Subcutaneous abdominal adipose tissue (tissue), 5 donors: ENCODE results near the gene ISG20.
A peak's percentile ranks its signal among the peaks of the same experiment; 100 is the strongest.

ENCODE experiments used
- H3K27ac ChIP-seq: one replicate; pipeline ENCODE4 v1.7.0; 2013; ENCODE audit warnings: low read depth, mild to moderate bottlenecking, inconsistent platforms, low read length, moderate library complexity
- H3K27me3 ChIP-seq, 5 donors: one replicate each; pipeline ENCODE4 v1.7.0; 2013; ENCODE audit warnings: low read length in 5 of 5, inconsistent platforms in 1 of 5; ENCODE audit not compliant: control insufficient read depth in 5 of 5, insufficient read depth in 4 of 5
- H3K36me3 ChIP-seq, 5 donors: one replicate each; pipeline ENCODE4 v1.7.0; 2013; ENCODE audit warnings: low read length in 5 of 5; ENCODE audit not compliant: control insufficient read depth in 5 of 5, insufficient read depth in 5 of 5
- H3K4me1 ChIP-seq, 5 donors: one replicate each; pipeline ENCODE4 v1.7.0; 2013; ENCODE audit warnings: low read length in 5 of 5, mild to moderate bottlenecking in 3 of 5, moderate library complexity in 1 of 5; ENCODE audit not compliant: control insufficient read depth in 5 of 5, insufficient read depth in 5 of 5
- H3K4me3 ChIP-seq, 5 donors: one replicate each; pipeline ENCODE4 v1.7.0; 2013; ENCODE audit warnings: low read length in 5 of 5, low read depth in 1 of 5
- H3K9ac ChIP-seq, 5 donors: one replicate each; pipeline ENCODE4 v1.7.0; 2013; ENCODE audit warnings: low read length in 5 of 5, mild to moderate bottlenecking in 4 of 5, moderate library complexity in 3 of 5
- H3K9me3 ChIP-seq, 5 donors: one replicate each; pipeline ENCODE4 v1.7.0; 2013; ENCODE audit warnings: low read length in 5 of 5; ENCODE audit not compliant: control insufficient read depth in 5 of 5
- donor health status: healthy.
- donor health status: healthy.
- donor health status: healthy.
- donor health status: healthy.
- donor health status: healthy.

Gene ISG20

GRCh38 chr15:88658070-88658965 is 19.5 kb downstream of the ISG20 start:
- Histone ChIP-seq H3K9ac (no peak overlapping the region), H3K9me3 (no peaks in the 10 kb centered on the region), H3K27ac (no peak overlapping the region), H3K36me3 (no peaks in the 10 kb centered on the region), H3K4me1 (peaks cover 0 to 12% (median 6%) of the 10 kb centered on the region in 5 donors), H3K27me3 (peaks cover 0 to 11% (median 0%) of the 10 kb centered on the region in 5 donors), H3K4me3 (no peak overlapping the region)

GRCh38 chr15:88658972-88659931 is 20.4 kb downstream of the ISG20 start:
- Histone ChIP-seq H3K36me3 (no peaks in the 10 kb centered on the region), H3K9ac (no peak overlapping the region), H3K9me3 (no peaks in the 10 kb centered on the region), H3K27ac (no peak overlapping the region), H3K4me3 (no peak overlapping the region), H3K27me3 (peaks cover 0 to 11% (median 0%) of the 10 kb centered on the region in 5 donors), H3K4me1 (peaks cover 0 to 12% (median 7%) of the 10 kb centered on the region in 5 donors)

- Histone ChIP-seq H3K4me1 (peaks cover 0 to 12% (median 7%) of the 10 kb centered on the region in 5 donors), H3K4me3 (no peak overlapping the region), H3K27me3 (peaks cover 0 to 11% (median 0%) of the 10 kb centered on the region in 5 donors), H3K36me3 (no peaks in the 10 kb centered on the region), H3K9ac (no peak overlapping the region), H3K27ac (no peak overlapping the region), H3K9me3 (no peaks in the 10 kb centered on the region)
Measured at GRCh38 chr15:88661041-88661700, 22.4 kb downstream of the ISG20 start.

- H3K9ac ChIP-seq: no peak overlapping the region
- no peaks in the 10 kb centered on the region for H3K9me3 ChIP-seq
- peaks cover 0 to 12% (median 7%) of the 10 kb centered on the region in 5 donors for H3K4me1 ChIP-seq
Measured at GRCh38 chr15:88661761-88662556, 23.1 kb downstream of the ISG20 start.

GRCh38 chr15:88663141-88663621 is 24.4 kb downstream of the ISG20 start:
- H3K36me3 ChIP-seq: no peaks in the 10 kb centered on the region
- H3K9me3 ChIP-seq: no peaks in the 10 kb centered on the region
- H3K4me3 ChIP-seq: no peak overlapping the region
- peaks cover 0 to 12% (median 7%) of the 10 kb centered on the region in 5 donors for H3K4me1 ChIP-seq
- peaks cover 0 to 8% (median 0%) of the 10 kb centered on the region in 5 donors for H3K27me3 ChIP-seq
- no peak overlapping the region for H3K9ac ChIP-seq
- H3K27ac ChIP-seq: no peak overlapping the region

More at GRCh38 chr15:88661761-88662556, 23.1 kb downstream of the ISG20 start:
- no peak overlapping the region for H3K27ac ChIP-seq
- no peak overlapping the region for H3K4me3 ChIP-seq
- peaks cover 0 to 8% (median 0%) of the 10 kb centered on the region in 5 donors for H3K27me3 ChIP-seq
- H3K36me3 ChIP-seq: no peaks in the 10 kb centered on the region

- Histone ChIP-seq H3K36me3 (no peaks in the 10 kb centered on the region), H3K27me3 (peaks cover 0 to under 1% (median 0%) of the 10 kb centered on the region in 5 donors), H3K9ac (peak overlapping the region in 1 of 5 donors; percentile 6), H3K4me3 (no peak overlapping the region), H3K4me1 (peaks cover 0 to 8% (median 7%) of the 10 kb centered on the region in 5 donors), H3K27ac (no peak overlapping the region), H3K9me3 (no peaks in the 10 kb centered on the region)
Measured at GRCh38 chr15:88664151-88664778, 25.4 kb downstream of the ISG20 start.

GRCh38 chr15:88674661-88675060 is 35.8 kb downstream of the ISG20 start:
- no peak overlapping the region for H3K9ac ChIP-seq
- H3K36me3 ChIP-seq: no peaks in the 10 kb centered on the region
- H3K27ac ChIP-seq: no peak overlapping the region
- H3K4me3 ChIP-seq: no peak overlapping the region
- no peaks in the 10 kb centered on the region for H3K27me3 ChIP-seq
- no peaks in the 10 kb centered on the region for H3K9me3 ChIP-seq
- peaks cover 0 to 4% (median 0%) of the 10 kb centered on the region in 5 donors for H3K4me1 ChIP-seq

- Histone ChIP-seq H3K9me3 (no peaks in the 10 kb centered on the region), H3K36me3 (no peaks in the 10 kb centered on the region), H3K9ac (no peak overlapping the region), H3K4me1 (peaks cover 0 to 8% (median 0%) of the 10 kb centered on the region in 5 donors), H3K27me3 (peaks cover 0 to 4% (median 0%) of the 10 kb centered on the region in 5 donors), H3K4me3 (no peak overlapping the region), H3K27ac (no peak overlapping the region)
Measured at GRCh38 chr15:88678755-88679154, 39.9 kb downstream of the ISG20 start.
